HepG2 (cell line): ENCODE results near the gene WNT2B. TPM values are rescaled to one million over a fixed set of nuclear protein-coding genes. Genes with fewer than 3 reads are reported as not detected.

Experiments used
- ATAC-seq: fragments of 200-7000 bp; cut with Tn5 transposase; 3 replicates; pipeline ENCODE4 v1.9.1; 2020; ENCODE audit warnings: mild to moderate bottlenecking, moderate library complexity
- BruUV-seq: library from RNA; stranded (reverse); fragments of 400-500 nt; replicated peaks from 2 replicates; lab custom pipeline; 2021; lab: Mats Ljungman, UMichigan
- CTCF ChIA-PET: fragments of 300-600 bp; formaldehyde crosslinking; extraction: SDS; loops from one replicate; lab custom pipeline; 2021; ENCODE audit warnings: low total read pairs, inconsistent platforms, low intra/inter-chr PET ratio; lab: Yijun Ruan, JAX
- POLR2A ChIA-PET: fragments of 350-600 bp; sonication (Branson Sonifier 250); formaldehyde crosslinking; loops from one replicate; lab custom pipeline; 2020; ENCODE audit warnings: antibody characterized with exemption, inconsistent platforms; lab: Yijun Ruan, JAX
- DNase-seq: peaks from one replicate; pipeline ENCODE4 v3.0.0-alpha.2; 2015; ENCODE audit warnings: low spot score
- FAIRE-seq: peaks from 3 replicates; lab custom pipeline; 2011; peaks lifted over from hg19 to GRCh38; lab: Jason Lieb, UNC
- H2AFZ ChIP-seq: one replicate; pipeline ENCODE4 v1.6.1; 2011; ENCODE audit warnings: low read length, inconsistent platforms
- H3K27ac ChIP-seq: fragments of 300-600 bp; 3 replicates; pipeline ENCODE4 v1.8.0; 2011; ENCODE audit warnings: mixed run types, mild to moderate bottlenecking, mixed read lengths, low read length, inconsistent platforms; ENCODE audit not compliant: insufficient read depth; ENCODE audit errors: extremely low read length
- H3K27me3 ChIP-seq, 2 experiments: fragments of 200-600 bp in 1 of 2; 2 replicates in 1 of 2; 3 replicates in 1 of 2; pipeline versions ENCODE4 v1.6.0 to v1.8.0; 2011; ENCODE audit warnings: low read length in 2 of 2, mild to moderate bottlenecking in 2 of 2, moderate library complexity in 2 of 2, inconsistent platforms in 1 of 2; ENCODE audit not compliant: insufficient read depth in 2 of 2, control insufficient read depth in 1 of 2
- H3K36me3 ChIP-seq, 2 experiments: fragments of 200-600 bp in 1 of 2; replicated peaks in 1 of 2; 2 replicates in 1 of 2; 3 replicates in 1 of 2; pipeline versions ENCODE4 v1.5.1 to v1.8.0; 2011; ENCODE audit warnings: low read length in 2 of 2, inconsistent platforms in 1 of 2; ENCODE audit not compliant: insufficient read depth in 2 of 2, control insufficient read depth in 1 of 2
- H3K4me1 ChIP-seq: 2 replicates; pipeline ENCODE4 v1.5.1; 2012; ENCODE audit warnings: low read length, inconsistent platforms; ENCODE audit not compliant: insufficient read depth
- H3K4me2 ChIP-seq: 2 replicates; pipeline ENCODE4 v1.6.0; 2011; ENCODE audit warnings: low read depth, low read length, inconsistent platforms
- H3K4me3 ChIP-seq, 3 experiments: fragments of 200-600 bp in 1 of 3; sonication (generic), shearing (Covaris generic) in 1 of 3; replicated peaks in 1 of 3; 2 replicates each; pipeline ENCODE4 v1.5.1; 2011 to 2016; ENCODE audit warnings: low read length in 3 of 3, inconsistent platforms in 2 of 3, low read depth in 2 of 3, mild to moderate bottlenecking in 2 of 3, control low read depth in 1 of 3, mixed read lengths in 1 of 3; ENCODE audit not compliant: insufficient read depth in 1 of 3
- H3K79me2 ChIP-seq: one replicate; pipeline ENCODE4 v1.6.1; 2011; ENCODE audit warnings: low read length, inconsistent platforms; ENCODE audit not compliant: insufficient read depth
- H3K9ac ChIP-seq: 2 replicates; pipeline ENCODE4 v1.6.0; 2011; ENCODE audit warnings: mild to moderate bottlenecking, low read depth, low read length, inconsistent platforms; ENCODE audit not compliant: insufficient read depth
- H3K9me3 ChIP-seq: 2 replicates; pipeline ENCODE4 v1.5.1; 2012; ENCODE audit warnings: mild to moderate bottlenecking, low read length
- H4K20me1 ChIP-seq: 2 replicates; pipeline ENCODE4 v1.6.0; 2011; ENCODE audit warnings: inconsistent platforms, mild to moderate bottlenecking, low read length, moderate library complexity; ENCODE audit not compliant: insufficient read depth
- MXI1 ChIP-seq: IDR thresholded peaks from 3 replicates; pipeline ENCODE4 v1.6.1; 2012; ENCODE audit warnings: low read depth, low read length, inconsistent platforms, borderline replicate concordance
- YEATS4 ChIP-seq: sonication (generic); formaldehyde crosslinking; IDR thresholded peaks from 2 replicates; pipeline ENCODE4 v1.4.0; 2020; ENCODE audit warnings: missing genetic modification reagents, borderline replicate concordance
- ZBTB34 ChIP-seq: sonication (generic); formaldehyde crosslinking; IDR thresholded peaks from 2 replicates; pipeline ENCODE4 v1.8.0; 2022; ENCODE audit warnings: mild to moderate bottlenecking, missing genetic modification reagents
- whole genome bisulfite sequencing: methylation state at CpG from one replicate; pipeline ENCODE4 v1.1.6; 2017; ENCODE audit warnings: low lambda C conversion rate; 5-methylcytosine and 5-hydroxymethylcytosine counted together
- in situ Hi-C: cut with HindIII; loops from 2 replicates; pipeline ENCODE4 v1.10.0; 2017; ENCODE audit warnings: low pct_unique_long_range_greater_than_20kb; ENCODE audit not compliant: extremely low pct_ligation_motif_present
- intact Hi-C: fragments of 100-400 bp; cut with micrococcal nuclease; formaldehyde crosslinking; loops from one replicate; pipeline ENCODE4 v1.10.0; 2022; ENCODE audit not compliant: unreplicated experiment
- polyA plus RNA-seq, 8 experiments: library from polyadenylated mRNA; depleted of rRNA in 3 of 8; stranded (reverse) in 7 of 8; unstranded in 1 of 8; fragments of >200 nt; fragmentation: Illumina TruSeq in 4 of 8; extraction: Trizol in 4 of 8; gene quantifications; 2 replicates each; pipeline versions ENCODE4 v1.2.1 to v1.2.3, GENCODE V29; 2011 to 2016; ENCODE audit warnings: low read depth in 4 of 8, missing spikeins in 1 of 8, mixed read lengths in 1 of 8; ENCODE audit not compliant: insufficient read depth in 1 of 8
- total RNA-seq, 5 experiments: library from RNA; depleted of rRNA; stranded (reverse); fragments of >200 nt; fragmentation: Illumina TruSeq; extraction: Trizol; gene quantifications; 2 replicates each; pipeline ENCODE4 v1.2.3, GENCODE V29; 2016; ENCODE audit warnings: low read depth in 1 of 5
- TF ChIP-seq, protein P1 (sequence below): sonication (generic); formaldehyde crosslinking; conservative IDR thresholded peaks from 2 replicates; pipeline ENCODE4 v1.4.0; 2020; ENCODE audit warnings: mild to moderate bottlenecking, missing genetic modification reagents, moderate library complexity

The WNT2B gene
- total and polyA plus RNA-seq, 2 of the 13 experiments (the other 11 are each of a cell fraction or from before 2014, with no cell fraction given) = 0.11 to 0.32 TPM

GRCh38 chr1:112538883-112539282, 30.1 kb downstream of the WNT2B start:
- in situ Hi-C loops = no loop called here
- Histone ChIP-seq H3K9me3 (no peaks in the 10 kb centered on the region), H3K4me3 (no peak overlapping the region), H3K27me3 (no peaks in the 10 kb centered on the region), H4K20me1 (no peaks in the 10 kb centered on the region), H3K36me3 (peaks cover 0 to 10% of the 10 kb centered on the region in 2 experiments; a peak in 2 of 5 replicates)
- CTCF ChIA-PET = no interaction called here
- WGBS = 87% methylated on average over 3 of the region's 3 CpGs
- TF ChIP-seq MXI1 = no peak
- TF ChIP-seq, protein P1, sequence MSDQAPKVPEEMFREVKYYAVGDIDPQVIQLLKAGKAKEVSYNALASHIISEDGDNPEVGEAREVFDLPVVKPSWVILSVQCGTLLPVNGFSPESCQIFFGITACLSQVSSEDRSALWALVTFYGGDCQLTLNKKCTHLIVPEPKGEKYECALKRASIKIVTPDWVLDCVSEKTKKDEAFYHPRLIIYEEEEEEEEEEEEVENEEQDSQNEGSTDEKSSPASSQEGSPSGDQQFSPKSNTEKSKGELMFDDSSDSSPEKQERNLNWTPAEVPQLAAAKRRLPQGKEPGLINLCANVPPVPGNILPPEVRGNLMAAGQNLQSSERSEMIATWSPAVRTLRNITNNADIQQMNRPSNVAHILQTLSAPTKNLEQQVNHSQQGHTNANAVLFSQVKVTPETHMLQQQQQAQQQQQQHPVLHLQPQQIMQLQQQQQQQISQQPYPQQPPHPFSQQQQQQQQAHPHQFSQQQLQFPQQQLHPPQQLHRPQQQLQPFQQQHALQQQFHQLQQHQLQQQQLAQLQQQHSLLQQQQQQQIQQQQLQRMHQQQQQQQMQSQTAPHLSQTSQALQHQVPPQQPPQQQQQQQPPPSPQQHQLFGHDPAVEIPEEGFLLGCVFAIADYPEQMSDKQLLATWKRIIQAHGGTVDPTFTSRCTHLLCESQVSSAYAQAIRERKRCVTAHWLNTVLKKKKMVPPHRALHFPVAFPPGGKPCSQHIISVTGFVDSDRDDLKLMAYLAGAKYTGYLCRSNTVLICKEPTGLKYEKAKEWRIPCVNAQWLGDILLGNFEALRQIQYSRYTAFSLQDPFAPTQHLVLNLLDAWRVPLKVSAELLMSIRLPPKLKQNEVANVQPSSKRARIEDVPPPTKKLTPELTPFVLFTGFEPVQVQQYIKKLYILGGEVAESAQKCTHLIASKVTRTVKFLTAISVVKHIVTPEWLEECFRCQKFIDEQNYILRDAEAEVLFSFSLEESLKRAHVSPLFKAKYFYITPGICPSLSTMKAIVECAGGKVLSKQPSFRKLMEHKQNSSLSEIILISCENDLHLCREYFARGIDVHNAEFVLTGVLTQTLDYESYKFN (CRISPR knock-in tag) = no peak
- TF ChIP-seq YEATS4 (CRISPR knock-in tag) = no peak
- no peak for TF ChIP-seq ZBTB34 (CRISPR knock-in tag)
- TF ChIP-seq, all 625 proteins: peak for 0
- POLR2A ChIA-PET = no interaction called here
- no peak overlapping the region for H2AFZ ChIP-seq
- intact Hi-C loops = no loop called here
- no peak overlapping the region for H3K27ac ChIP-seq
- H3K79me2 ChIP-seq = no peaks in the 10 kb centered on the region
- no TSS peak for BruUV-seq
- no peaks in the 10 kb centered on the region for H3K4me1 ChIP-seq
- ATAC-seq (no peak), FAIRE-seq (no peak), DNase-seq (no peak)
- no peak overlapping the region for H3K4me2 ChIP-seq
- H3K9ac ChIP-seq = no peak overlapping the region
